SU-DHL-6 (cell line): ENCODE results near the gene NDUFS6.

Experiments
- CTCF ChIP-seq: fragments of 200-600 bp; sonication (generic); IDR thresholded peaks from one replicate; pipeline ENCODE4 v1.5.1; 2017; ENCODE audit warnings: antibody characterized with exemption, mild to moderate bottlenecking, low read length, moderate library complexity; ENCODE audit not compliant: insufficient read depth, poor library complexity, severe bottlenecking
- EZH2phosphoT487 ChIP-seq: fragments of 200-600 bp; sonication (generic), shearing (Covaris generic); conservative IDR thresholded peaks from 2 replicates; pipeline ENCODE4 v1.6.1; 2018; ENCODE audit warnings: mild to moderate bottlenecking, antibody characterized with exemption, low read length, moderate library complexity, mixed read lengths

- no peak for TF ChIP-seq CTCF
- TF ChIP-seq EZH2phosphoT487, result no peak
Observed at GRCh38 chr5:1821862-1822261, 20.7 kb downstream of the NDUFS6 start.
